HG02642 (cell line): ENCODE data around the gene PATJ.
A peak's percentile ranks its signal among the peaks of the same experiment; 100 is the strongest.
"Not testable (repeated sequence)": the region's sequence is repeated elsewhere in the genome, so short reads cannot be mapped to it uniquely, and the experiment has no call there.

ENCODE experiments used
- ATAC-seq: cut with Tn5 transposase; IDR thresholded peaks from one replicate; pipeline ENCODE4 v1.9.1; 2021; ENCODE audit warnings: mild to moderate bottlenecking; ENCODE audit not compliant: unreplicated experiment, poor library complexity

Gene PATJ

GRCh38 chr1:61746813-61747212, 4.5 kb downstream of the PATJ start:
- no peak for ATAC-seq

DNA sequence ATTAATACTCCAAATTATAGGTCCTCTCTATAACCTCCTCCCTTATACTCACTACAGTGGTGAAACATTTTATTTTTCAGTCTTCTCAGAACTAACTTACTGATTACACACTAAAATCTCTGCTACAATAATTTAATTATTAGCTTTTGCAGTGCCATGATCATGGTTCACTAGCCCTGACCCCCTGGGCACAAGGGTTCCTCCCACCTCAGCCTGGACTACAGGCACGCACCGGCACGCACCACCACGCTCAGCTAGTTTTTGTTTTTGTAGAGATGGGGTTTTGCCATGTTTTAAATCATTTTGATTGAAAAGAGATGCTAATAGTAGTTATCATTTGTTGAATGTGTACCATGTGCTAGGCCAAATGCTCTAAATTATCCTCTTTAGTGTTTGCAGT, 6.3 kb downstream of the PATJ start:
- ATAC-seq, result no peak

DNA sequence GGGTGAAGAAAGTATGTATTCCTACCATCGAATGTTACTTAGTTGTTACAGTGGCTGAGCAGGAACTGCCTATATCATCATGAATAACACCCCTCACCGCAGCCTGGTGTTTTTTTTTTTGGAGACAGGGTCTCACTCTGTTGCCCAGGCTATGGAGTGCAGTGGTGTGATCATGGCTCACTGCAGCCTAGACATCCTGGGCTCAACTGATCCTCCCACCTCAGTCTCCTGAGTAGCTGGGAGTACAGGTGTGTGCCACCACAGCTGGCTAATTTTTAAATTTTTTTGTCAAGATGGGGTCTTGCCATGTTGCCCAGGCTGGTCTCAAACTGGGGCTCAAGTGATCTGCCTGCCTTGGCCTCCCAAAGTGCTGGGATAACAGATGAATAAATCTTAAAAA, 7.3 kb downstream of the PATJ start:
- no peak for ATAC-seq

GRCh38 chr1:61752921-61753389, 10.7 kb downstream of the PATJ start:
- no peak for ATAC-seq

DNA sequence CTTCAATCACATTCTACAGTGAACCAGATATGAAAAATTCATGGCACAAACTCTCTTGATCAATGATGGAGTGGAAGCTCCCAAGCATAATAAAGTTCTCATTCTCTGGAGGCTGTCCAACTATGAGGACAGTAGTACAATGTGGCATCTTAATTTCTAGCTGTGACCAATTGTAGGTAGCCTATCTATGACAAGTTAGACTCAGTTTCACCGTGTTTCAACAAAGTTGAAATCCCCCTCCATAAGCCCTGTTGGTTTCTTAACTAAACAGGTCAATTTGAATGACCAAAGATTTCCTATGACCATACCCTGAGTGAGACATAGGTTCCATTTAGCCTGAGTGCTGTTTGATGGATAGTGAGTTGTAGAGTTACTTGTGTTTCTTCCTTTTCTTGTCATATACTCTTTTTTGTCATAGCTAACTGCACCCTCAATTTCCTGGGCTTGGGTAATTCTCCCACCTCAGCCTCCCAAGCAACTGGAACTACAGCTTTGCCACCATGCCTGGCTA, 11.8 kb downstream of the PATJ start:
- ATAC-seq, result no peak

- ATAC-seq, result no peak
These were observed 12.3 kb downstream of the PATJ start for GRCh38 chr1:61754545-61754944.

GRCh38 chr1:61756773-61757172, 14.5 kb downstream of the PATJ start:
- ATAC-seq, result no peak

- no peak for ATAC-seq
These were observed 15.7 kb downstream of the PATJ start for GRCh38 chr1:61757950-61758349.

DNA sequence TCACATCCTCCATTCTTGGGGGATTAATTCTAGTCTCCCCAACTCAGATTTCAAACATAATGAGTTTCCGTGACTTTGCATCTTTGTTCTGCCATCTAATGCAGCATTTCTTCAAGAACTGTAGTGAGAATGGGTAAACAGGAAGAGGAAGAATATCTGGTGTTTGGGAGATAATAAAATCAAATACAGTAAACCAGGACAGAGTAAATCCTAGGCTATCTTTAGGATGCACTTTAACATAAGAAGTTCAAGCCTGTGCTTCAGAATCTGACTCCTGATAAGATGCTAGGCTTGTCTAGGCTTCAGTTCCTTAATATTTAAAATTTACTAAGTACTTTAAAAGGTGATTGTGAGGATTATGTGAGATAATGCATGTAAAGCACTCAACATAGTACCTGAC, 27.9 kb downstream of the PATJ start:
- ATAC-seq, result no peak

DNA sequence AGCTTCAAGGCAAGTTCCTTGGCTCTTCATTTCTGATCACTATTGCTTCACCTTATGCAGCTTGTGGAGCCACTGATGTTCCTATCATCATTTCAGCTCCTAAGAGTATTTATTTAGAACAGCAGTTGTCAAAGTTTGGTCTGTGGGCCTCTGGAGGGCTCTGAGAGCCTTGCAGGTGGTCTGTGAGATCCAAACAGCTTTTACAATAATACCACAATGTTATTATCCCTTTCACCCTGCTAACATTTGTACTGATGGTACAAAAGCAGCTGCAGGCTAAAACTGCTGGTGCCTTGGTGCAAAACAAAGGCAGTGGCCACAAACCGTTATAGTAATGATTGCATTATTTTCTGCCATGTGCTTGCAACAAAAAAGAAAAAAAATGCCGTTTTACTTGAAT, 33.8 kb downstream of the PATJ start:
- ATAC-seq, result no peak

DNA sequence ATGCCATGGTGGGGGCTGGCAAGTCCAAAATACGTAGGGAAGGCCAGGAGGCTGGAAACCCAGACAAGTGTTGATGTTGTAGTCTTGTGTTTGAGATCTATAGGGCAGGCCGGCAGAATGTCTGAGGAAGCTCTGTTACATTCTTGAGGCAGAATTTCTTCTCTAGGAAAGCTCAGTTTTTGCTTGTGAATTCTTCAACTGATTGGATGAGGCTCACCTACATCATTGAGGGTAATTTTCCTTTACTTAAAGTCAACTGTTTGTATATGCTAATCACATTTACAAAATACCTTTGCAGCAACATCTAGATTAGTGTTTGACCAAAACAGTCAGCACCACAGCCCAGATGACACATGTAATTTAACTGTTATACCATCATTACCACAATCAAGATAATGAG, 37.0 kb downstream of the PATJ start:
- no peak for ATAC-seq

DNA sequence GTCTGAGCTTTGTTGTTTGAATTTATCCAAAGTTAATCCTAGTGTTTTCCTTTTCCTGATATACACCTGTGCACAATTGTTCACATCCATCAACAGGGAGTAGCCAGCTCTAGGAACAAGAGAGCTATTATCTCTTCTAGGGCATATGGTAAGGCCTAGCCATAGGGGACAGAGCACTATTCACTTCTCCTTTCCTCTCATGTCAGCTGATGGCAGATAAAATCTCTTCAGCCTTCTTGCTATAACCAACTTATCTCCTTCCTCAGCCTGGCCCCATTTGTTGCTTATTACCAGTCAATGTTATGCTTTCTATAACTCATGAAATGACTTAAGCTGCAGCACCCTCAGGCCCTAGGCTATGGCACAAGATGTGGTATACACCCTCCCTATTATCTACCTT, 38.9 kb downstream of the PATJ start:
- no peak for ATAC-seq

DNA sequence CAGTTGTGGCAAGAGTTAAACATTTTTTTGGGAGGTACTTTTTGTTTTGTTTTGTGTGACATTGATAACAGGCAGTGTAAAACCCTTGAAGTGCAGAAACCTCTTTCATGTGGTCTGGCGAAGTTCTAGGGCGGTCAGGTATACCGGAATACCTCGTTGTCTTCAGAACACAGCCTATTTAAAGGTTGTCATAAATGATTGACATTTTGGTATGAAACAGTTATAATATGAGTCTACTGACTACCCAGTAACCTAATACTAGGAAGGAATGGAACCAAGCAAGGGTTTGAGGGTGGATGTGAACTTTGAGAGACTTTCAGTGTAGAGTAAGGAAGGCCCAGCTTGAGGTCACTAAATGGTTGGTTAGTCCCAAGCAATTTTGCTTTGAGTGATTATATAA, 40.5 kb downstream of the PATJ start:
- peak; percentile 88 for ATAC-seq

- ATAC-seq, result no peak
These were observed 42.4 kb downstream of the PATJ start for GRCh38 chr1:61784726-61785125.

- ATAC-seq, result no peak
These were observed 48.6 kb downstream of the PATJ start for GRCh38 chr1:61790837-61791236.

DNA sequence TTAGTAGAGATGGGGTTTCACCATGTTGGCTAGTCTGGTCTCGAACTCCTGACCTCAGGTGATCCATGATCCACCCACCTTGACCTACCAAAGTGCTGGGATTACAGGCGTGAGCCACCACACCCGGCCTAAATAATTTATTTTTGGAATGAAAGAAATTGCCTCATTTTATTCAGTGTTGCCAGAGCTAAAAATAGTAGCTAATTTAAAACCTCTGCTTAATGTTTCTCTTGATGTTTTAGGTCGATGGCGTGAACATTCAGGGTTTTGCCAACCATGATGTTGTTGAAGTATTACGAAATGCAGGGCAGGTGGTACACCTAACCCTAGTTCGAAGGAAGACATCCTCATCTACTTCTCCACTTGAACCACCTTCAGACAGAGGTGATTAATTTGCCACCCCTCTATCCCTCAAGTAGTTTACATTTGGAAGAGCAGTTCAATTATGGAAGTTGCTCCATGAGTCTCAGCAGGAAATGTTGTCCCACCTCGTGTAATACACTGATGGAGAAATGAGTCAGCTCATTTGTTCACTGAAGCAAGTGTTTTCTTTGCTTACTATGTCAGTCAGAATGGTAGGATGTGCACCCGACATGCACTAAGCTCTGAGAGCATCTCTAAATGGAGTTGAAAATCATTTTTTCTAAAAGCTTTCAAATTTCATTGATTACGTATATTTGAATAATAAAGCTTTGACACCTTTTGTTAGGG, 54.9 kb downstream of the PATJ start:
- ATAC-seq, result no peak

DNA sequence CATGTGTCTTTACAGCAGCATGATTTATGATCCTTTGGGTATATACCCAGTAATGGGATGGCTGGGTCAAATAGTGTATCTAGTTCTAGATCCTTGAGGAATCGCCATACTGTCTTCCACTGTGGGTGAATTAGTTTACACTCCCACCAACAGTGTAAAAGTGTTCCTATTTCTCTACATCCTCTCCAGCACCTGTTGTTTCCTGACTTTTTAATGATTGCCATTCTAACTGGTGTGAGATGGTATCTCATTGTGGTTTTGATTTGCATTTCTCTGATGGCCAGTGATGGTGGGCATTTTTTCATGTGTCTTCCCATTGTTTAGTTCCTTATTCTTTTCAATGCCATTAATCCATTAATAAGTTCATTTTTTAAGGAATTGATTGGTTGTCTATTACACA, 58.8 kb downstream of the PATJ start:
- not testable (repeated sequence) for ATAC-seq

GRCh38 chr1:61807606-61808140, 65.4 kb downstream of the PATJ start:
- no peak for ATAC-seq

DNA sequence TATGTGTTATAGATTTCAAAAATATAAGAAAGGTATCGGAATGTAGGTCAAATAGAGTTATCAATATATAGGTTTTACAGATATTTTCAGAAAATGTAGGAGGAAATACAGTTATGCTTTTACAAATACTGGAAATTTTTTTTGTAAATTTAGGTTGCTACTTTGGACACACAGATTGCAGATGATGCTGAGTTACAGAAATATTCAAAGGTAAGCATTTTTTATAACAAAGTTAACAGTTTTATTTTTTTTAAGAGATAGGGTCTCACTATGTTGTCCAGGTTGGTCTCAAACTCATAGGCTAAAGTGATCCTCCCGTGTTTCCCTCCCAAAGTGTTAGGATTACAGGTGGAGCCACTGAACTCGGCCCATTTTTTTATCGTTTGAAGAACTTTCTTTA, 66.0 kb downstream of the PATJ start:
- ATAC-seq, result no peak

DNA sequence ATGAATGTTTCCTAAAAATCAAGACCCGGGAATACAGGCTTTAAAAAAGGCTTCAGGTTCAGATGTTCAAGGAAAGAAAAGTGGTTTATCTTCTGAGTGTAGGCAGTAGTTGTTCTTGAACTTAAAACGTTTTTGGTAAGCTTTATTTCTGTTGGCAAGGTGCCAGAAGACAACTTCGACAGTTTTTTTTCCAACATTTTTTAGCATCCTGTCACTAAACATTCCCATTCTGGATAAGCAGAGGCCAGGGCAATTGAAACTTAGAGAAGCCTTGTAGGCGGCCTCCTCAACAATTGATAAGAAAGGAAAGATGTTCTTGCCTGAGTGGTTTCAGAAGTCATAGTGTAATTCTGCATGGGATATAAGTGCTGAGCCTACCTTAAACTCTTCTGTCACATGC, 66.7 kb downstream of the PATJ start:
- ATAC-seq, result no peak

DNA sequence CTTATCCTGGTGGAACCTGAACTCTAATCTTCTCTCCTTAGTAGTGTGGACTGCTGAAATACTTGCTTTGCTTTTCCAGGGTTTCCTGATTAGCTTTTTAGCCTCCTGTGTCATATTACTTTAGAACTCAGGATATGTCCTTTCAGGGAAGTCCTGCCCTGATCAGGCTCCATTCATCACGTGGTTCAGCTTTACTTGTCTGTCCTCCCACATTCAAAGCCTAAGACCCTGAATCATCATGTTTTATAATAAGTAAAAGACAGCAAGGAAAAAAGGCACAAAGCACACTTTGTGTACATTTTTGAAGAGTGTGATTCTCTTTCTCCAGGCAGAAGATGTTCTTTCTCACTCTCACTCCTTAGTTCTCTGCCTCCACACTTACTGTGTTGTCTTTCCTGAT, 70.6 kb downstream of the PATJ start:
- ATAC-seq, result no peak

DNA sequence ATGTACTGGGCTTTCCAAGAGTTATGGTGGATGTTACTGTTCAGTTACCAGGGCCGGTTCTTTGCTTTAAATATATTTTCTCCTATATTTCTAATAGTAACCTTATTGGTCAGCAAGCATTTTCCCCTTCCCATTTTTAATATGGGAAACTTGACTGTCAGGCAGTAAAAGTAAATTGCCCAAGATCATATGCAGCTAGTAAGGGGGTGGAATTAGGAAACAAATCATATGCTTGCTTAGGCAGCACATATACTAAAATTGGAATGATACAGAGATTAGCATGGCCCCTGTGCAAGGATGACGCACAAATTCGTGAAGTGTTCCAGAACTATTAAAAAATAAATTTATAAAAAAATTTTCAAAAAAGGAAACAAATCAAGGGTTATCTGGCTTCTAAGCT, 73.9 kb downstream of the PATJ start:
- ATAC-seq, result no peak
